HEK293 (cell line): Measurements from ENCODE around the gene CYS1.
A peak's percentile ranks its signal among the peaks of the same experiment; 100 is the strongest.

Experiments used
- CTCF ChIA-PET: fragments of 350-600 bp; formaldehyde crosslinking; extraction: SDS; loops from one replicate; lab custom pipeline; 2021; ENCODE audit warnings: antibody characterized with exemption; lab: Yijun Ruan, JAX
- POLR2A ChIA-PET: fragments of 300-600 bp; formaldehyde crosslinking; extraction: SDS; loops from one replicate; lab custom pipeline; 2020; ENCODE audit warnings: antibody characterized with exemption, inconsistent platforms; lab: Yijun Ruan, JAX
- H3K27ac ChIP-seq: fragments of 200-500 bp; sonication (Bioruptor generic); 2 replicates; pipeline ENCODE4 v1.5.1; 2014; ENCODE audit warnings: low read depth, low read length, control low read depth, inconsistent platforms; ENCODE audit errors: extremely low read depth
- H3K36me3 ChIP-seq, 2 experiments: fragments of 200-500 bp in 1 of 2; sonication (Bioruptor generic) in 1 of 2; 1 replicate in 1 of 2; 2 replicates in 1 of 2; pipeline ENCODE4 v1.5.1; 2014 to 2017; ENCODE audit warnings: inconsistent platforms in 2 of 2, low read length in 2 of 2; ENCODE audit not compliant: control insufficient read depth in 2 of 2, insufficient read depth in 1 of 2
- H3K4me1 ChIP-seq: fragments of 200-500 bp; sonication (Bioruptor generic); 2 replicates; pipeline ENCODE4 v1.5.1; 2014; ENCODE audit warnings: mild to moderate bottlenecking, low read length, inconsistent platforms; ENCODE audit not compliant: control insufficient read depth, insufficient read depth
- H3K4me3 ChIP-seq: 2 replicates; pipeline ENCODE4 v1.5.1; 2011; ENCODE audit warnings: low read depth, mild to moderate bottlenecking, control low read depth, low read length, moderate library complexity
- H3K9me3 ChIP-seq: fragments of 200-500 bp; sonication (Bioruptor generic); 2 replicates; pipeline ENCODE4 v1.5.1; 2014; ENCODE audit warnings: low read depth, low read length, inconsistent platforms; ENCODE audit not compliant: control insufficient read depth, insufficient read depth
- HOXC10 ChIP-seq: sonication (generic); formaldehyde crosslinking; IDR thresholded peaks from 2 replicates; pipeline ENCODE4 v1.8.1; 2023; ENCODE audit warnings: mild to moderate bottlenecking, missing genetic modification reagents
- OSR2 ChIP-seq: fragments of 450-650 bp; formaldehyde crosslinking; IDR thresholded peaks from 2 replicates; pipeline ENCODE4 v1.5.1; 2016; ENCODE audit warnings: missing biosample characterization, missing genetic modification characterization
- SP3 ChIP-seq: fragments of 450-650 bp; formaldehyde crosslinking; IDR thresholded peaks from 2 replicates; pipeline ENCODE4 v1.5.1; 2016; ENCODE audit warnings: missing biosample characterization, missing genetic modification characterization
- ZBTB1 ChIP-seq: fragments of 450-650 bp; formaldehyde crosslinking; IDR thresholded peaks from 2 replicates; pipeline ENCODE4 v1.5.1; 2016; ENCODE audit warnings: missing biosample characterization, missing genetic modification characterization
- ZBTB17 ChIP-seq: fragments of 450-650 bp; formaldehyde crosslinking; IDR thresholded peaks from 2 replicates; pipeline ENCODE4 v1.5.1; 2016; ENCODE audit warnings: missing biosample characterization, missing genetic modification characterization
- ZBTB21 ChIP-seq: fragments of 450-650 bp; formaldehyde crosslinking; IDR thresholded peaks from 2 replicates; pipeline ENCODE4 v1.5.1; 2017; ENCODE audit warnings: missing biosample characterization, missing genetic modification characterization
- ZBTB6 ChIP-seq: fragments of 450-650 bp; formaldehyde crosslinking; IDR thresholded peaks from 2 replicates; pipeline ENCODE4 v1.5.1; 2017; ENCODE audit warnings: missing biosample characterization, missing genetic modification characterization
- ZBTB7A ChIP-seq: fragments of 450-650 bp; formaldehyde crosslinking; IDR thresholded peaks from 2 replicates; pipeline ENCODE4 v1.5.1; 2016; ENCODE audit warnings: low read depth, missing biosample characterization, missing genetic modification characterization
- ZFP3 ChIP-seq: fragments of 450-650 bp; formaldehyde crosslinking; IDR thresholded peaks from 2 replicates; pipeline ENCODE4 v1.5.1; 2016; ENCODE audit warnings: low read depth, missing biosample characterization, missing genetic modification characterization
- ZFP37 ChIP-seq: fragments of 450-650 bp; formaldehyde crosslinking; IDR thresholded peaks from 2 replicates; pipeline ENCODE4 v1.5.1; 2016; ENCODE audit warnings: missing biosample characterization, missing genetic modification characterization
- ZNF10 ChIP-seq: fragments of 450-650 bp; formaldehyde crosslinking; IDR thresholded peaks from 2 replicates; pipeline ENCODE4 v1.5.1; 2017; ENCODE audit warnings: missing biosample characterization, missing genetic modification characterization
- ZNF133 ChIP-seq: fragments of 450-650 bp; formaldehyde crosslinking; IDR thresholded peaks from 2 replicates; pipeline ENCODE4 v1.5.1; 2016; ENCODE audit warnings: missing biosample characterization, missing genetic modification characterization
- ZNF148 ChIP-seq: fragments of 450-650 bp; formaldehyde crosslinking; IDR thresholded peaks from 2 replicates; pipeline ENCODE4 v1.5.0; 2017; ENCODE audit warnings: missing biosample characterization, missing genetic modification characterization, borderline replicate concordance
- ZNF214 ChIP-seq: fragments of 450-650 bp; formaldehyde crosslinking; IDR thresholded peaks from 2 replicates; pipeline ENCODE4 v1.5.1; 2017; ENCODE audit warnings: missing biosample characterization, mild to moderate bottlenecking, missing genetic modification characterization, borderline replicate concordance
- ZNF324 ChIP-seq: fragments of 450-650 bp; formaldehyde crosslinking; IDR thresholded peaks from 2 replicates; pipeline ENCODE4 v1.5.1; 2016; ENCODE audit warnings: missing biosample characterization, missing genetic modification characterization
- ZNF37A ChIP-seq: fragments of 450-650 bp; IDR thresholded peaks from 2 replicates; pipeline ENCODE4 v1.5.1; 2018; ENCODE audit warnings: missing biosample characterization, missing genetic modification characterization
- ZNF48 ChIP-seq: fragments of 450-650 bp; formaldehyde crosslinking; IDR thresholded peaks from 2 replicates; pipeline ENCODE4 v1.5.1; 2016; ENCODE audit warnings: missing biosample characterization, missing genetic modification characterization
- ZNF513 ChIP-seq: fragments of 450-650 bp; IDR thresholded peaks from 2 replicates; pipeline ENCODE4 v1.5.1; 2018; ENCODE audit warnings: missing biosample characterization, missing genetic modification characterization
- ZNF544 ChIP-seq: fragments of 450-650 bp; formaldehyde crosslinking; IDR thresholded peaks from 2 replicates; pipeline ENCODE4 v1.5.0; 2017; ENCODE audit warnings: missing biosample characterization, missing genetic modification characterization
- ZNF560 ChIP-seq: fragments of 450-650 bp; formaldehyde crosslinking; IDR thresholded peaks from 2 replicates; pipeline ENCODE4 v1.5.1; 2017; ENCODE audit warnings: missing biosample characterization, missing genetic modification characterization, borderline replicate concordance
- ZNF677 ChIP-seq: fragments of 450-650 bp; IDR thresholded peaks from 2 replicates; pipeline ENCODE4 v1.5.0; 2018; ENCODE audit warnings: missing biosample characterization, mild to moderate bottlenecking, missing genetic modification characterization, moderate library complexity
- ZNF768 ChIP-seq: fragments of 450-650 bp; formaldehyde crosslinking; IDR thresholded peaks from 2 replicates; pipeline ENCODE4 v1.5.1; 2018; ENCODE audit warnings: missing biosample characterization, mild to moderate bottlenecking, missing genetic modification characterization
- ZNF791 ChIP-seq: fragments of 450-650 bp; formaldehyde crosslinking; IDR thresholded peaks from 2 replicates; pipeline ENCODE4 v1.5.1; 2016; ENCODE audit warnings: missing biosample characterization, missing genetic modification characterization
- ZSCAN4 ChIP-seq: fragments of 450-650 bp; formaldehyde crosslinking; IDR thresholded peaks from 2 replicates; pipeline ENCODE4 v1.5.1; 2017; ENCODE audit warnings: missing biosample characterization, missing genetic modification characterization
- TF ChIP-seq, protein P1 (sequence below): fragments of 450-650 bp; formaldehyde crosslinking; IDR thresholded peaks from 2 replicates; pipeline ENCODE4 v1.5.1; 2016; ENCODE audit warnings: missing biosample characterization, missing genetic modification characterization

Gene CYS1

GRCh38 chr2:10035633-10036032 lies 44.6 kb downstream of the CYS1 start (continued):
- no peak for TF ChIP-seq ZNF560 (tag by site-specific recombination)
- TF ChIP-seq HOXC10 (CRISPR knock-in tag) = no peak
- no peak for TF ChIP-seq ZBTB7A (tag by site-specific recombination)

DNA sequence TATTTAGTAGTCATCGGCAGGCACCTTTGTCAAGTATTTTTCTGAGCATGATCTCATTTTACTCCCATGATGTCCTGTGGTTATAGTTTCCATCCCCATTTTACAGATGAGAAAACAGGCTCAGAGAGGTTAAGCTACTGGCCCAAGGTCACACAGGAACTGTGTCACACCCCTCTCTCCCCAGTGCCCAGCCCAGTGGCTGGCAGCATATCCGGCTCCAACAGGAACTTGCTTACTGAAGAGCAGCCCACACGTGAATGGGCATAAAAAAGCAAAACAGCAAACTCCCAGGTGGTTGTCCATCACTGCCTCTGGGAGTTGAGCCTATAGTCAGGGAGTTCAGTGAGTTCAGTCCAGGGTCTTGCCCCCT lies 45.2 kb downstream of the CYS1 start:
- H3K4me3 ChIP-seq = no peak overlapping the region
- ChIA-PET POLR2A (no interaction called here), CTCF (interaction anchor here (0.8 to 1.2 kb wide), 2 partner anchors 14 to 51 kb away, joined by 3 to 4 read pairs; no protein-coding TSS in a partner anchor)
- no peaks in the 10 kb centered on the region for H3K36me3 ChIP-seq
- no peaks in the 10 kb centered on the region for H3K4me1 ChIP-seq
- TF ChIP-seq ZNF324 (no peak), ZNF768 (tag by site-specific recombination) (peak; percentile 81)
- H3K27ac ChIP-seq = no peak overlapping the region
- no peaks in the 10 kb centered on the region for H3K9me3 ChIP-seq

DNA sequence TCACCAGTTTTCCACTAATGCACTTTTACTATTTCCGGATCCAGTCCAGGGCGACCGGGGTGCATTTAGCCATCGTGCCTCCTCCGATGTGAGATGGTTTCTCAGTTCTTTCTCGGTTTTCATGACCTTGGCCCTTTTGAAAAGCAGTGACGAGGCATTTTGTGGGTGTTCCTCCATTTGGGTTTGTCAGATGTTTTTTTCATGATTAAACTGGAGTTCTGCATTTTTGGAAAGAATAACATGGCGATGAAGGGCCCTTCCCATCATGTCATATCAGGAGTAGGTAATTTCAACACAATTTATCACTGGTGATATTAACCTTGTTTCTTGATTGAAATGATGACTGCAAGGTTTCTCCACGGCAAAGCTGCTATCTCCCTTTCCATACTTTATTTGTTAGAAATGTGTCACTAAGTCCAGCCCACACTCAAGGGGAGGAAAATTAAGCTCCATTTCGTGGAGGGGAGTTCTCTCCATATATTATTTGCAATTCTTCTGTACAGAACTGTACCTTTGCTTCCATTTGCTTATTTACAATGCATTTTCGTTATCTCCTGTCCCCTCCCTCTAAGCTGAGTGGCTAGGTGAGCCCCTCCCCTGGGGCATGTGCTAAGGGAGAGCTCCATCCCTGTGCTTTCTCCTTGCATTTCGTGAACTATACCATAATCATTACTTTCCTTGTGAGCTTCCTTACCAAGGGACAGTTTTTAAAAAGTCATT lies 45.7 kb downstream of the CYS1 start:
- CTCF ChIA-PET = interaction anchor here (0.6 to 1.2 kb wide), 3 partner anchors 13 to 239 kb away, joined by 3 to 6 read pairs (median 4); no protein-coding TSS in a partner anchor
- H3K9me3 ChIP-seq = no peaks in the 10 kb centered on the region
- no peaks in the 10 kb centered on the region for H3K36me3 ChIP-seq
- H3K4me3 ChIP-seq = no peak overlapping the region
- TF ChIP-seq ZSCAN4 (tag by site-specific recombination) (no peak), ZNF214 (tag by site-specific recombination) (no peak), ZNF791 (tag by site-specific recombination) (no peak), ZNF544 (tag by site-specific recombination) (no peak), ZNF677 (tag by site-specific recombination) (no peak), ZBTB1 (tag by site-specific recombination) (no peak), ZNF10 (tag by site-specific recombination) (no peak), ZNF148 (tag by site-specific recombination) (no peak), ZNF37A (tag by site-specific recombination) (no peak), ZBTB6 (no peak), ZNF513 (no peak), ZFP3 (tag by site-specific recombination) (no peak), ZFP37 (tag by site-specific recombination) (no peak), ZNF48 (tag by site-specific recombination) (no peak), SP3 (tag by site-specific recombination) (no peak), ZNF133 (tag by site-specific recombination) (no peak), ZBTB17 (tag by site-specific recombination) (no peak), OSR2 (no peak), ZBTB21 (no peak)
- TF ChIP-seq, protein P1, sequence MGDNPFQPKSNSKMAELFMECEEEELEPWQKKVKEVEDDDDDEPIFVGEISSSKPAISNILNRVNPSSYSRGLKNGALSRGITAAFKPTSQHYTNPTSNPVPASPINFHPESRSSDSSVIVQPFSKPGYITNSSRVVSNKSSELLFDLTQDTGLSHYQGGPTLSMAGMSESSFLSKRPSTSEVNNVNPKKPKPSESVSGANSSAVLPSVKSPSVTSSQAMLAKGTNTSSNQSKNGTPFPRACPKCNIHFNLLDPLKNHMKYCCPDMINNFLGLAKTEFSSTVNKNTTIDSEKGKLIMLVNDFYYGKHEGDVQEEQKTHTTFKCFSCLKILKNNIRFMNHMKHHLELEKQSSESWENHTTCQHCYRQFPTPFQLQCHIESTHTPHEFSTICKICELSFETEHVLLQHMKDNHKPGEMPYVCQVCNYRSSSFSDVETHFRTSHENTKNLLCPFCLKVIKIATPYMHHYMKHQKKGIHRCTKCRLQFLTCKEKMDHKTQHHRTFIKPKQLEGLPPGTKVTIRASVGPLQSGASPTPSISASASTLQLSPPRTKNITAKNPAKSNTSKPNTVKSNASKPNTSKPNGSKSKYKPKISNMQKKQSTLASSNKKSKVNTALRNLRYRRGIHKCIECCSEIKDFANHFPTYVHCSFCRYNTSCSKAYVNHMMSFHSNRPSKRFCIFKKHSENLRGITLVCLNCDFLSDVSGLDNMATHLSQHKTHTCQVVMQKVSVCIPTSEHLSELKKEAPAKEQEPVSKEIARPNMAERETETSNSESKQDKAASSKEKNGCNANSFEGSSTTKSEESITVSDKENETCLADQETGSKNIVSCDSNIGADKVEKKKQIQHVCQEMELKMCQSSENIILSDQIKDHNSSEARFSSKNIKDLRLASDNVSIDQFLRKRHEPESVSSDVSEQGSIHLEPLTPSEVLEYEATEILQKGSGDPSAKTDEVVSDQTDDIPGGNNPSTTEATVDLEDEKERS = no peak
- no peaks in the 10 kb centered on the region for H3K4me1 ChIP-seq
- no peak overlapping the region for H3K27ac ChIP-seq
- POLR2A ChIA-PET = no interaction called here
